NOMO-1 treated with DMSO at 0.1 percent for 48 hours (cell line): ENCODE results near the gene ZFAND6.

Experiments used
- DNase-seq: peaks from one replicate; lab custom pipeline; 2025; ENCODE audit not compliant: unreplicated experiment; lab: John Stamatoyannopoulos, UW

The ZFAND6 gene

DNA sequence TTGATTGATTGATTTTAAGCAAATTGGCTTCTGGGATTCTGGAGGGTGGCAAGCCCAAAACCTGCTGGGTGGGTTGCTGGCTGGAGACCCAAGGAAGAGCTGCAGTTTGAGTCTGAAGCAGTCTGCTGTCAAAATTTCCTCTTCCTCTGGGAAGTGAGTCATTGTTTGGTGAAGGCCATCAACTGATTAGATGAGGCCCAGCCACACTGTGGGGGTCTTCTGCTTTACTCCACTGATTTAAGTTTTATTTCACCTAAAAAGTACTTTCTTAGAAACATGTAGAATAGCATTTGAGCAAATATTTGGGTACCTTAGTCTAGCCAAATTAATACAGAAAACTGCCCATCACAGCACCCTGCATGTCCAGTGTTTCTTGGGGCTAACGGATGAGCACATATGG, 127.1 kb downstream of the ZFAND6 start:
- no peak for DNase-seq
